ENCODE results near the gene MSH2.

GRCh38 chr2:47451790-47452189 lies 48.8 kb downstream of the MSH2 start:
- TF ChIP-seq CTCF (IDR thresholded peaks at IDR 0.05) (no peak), POLR2A (IDR thresholded peaks at IDR 0.05) (no peak)

Data from tibial nerve (tissue), 3 donors.